Measurements from ENCODE around the gene TNRC6B. TPM values are rescaled to one million over a fixed set of nuclear protein-coding genes. Genes with fewer than 3 reads are reported as not detected.

Gene TNRC6B
- total RNA-seq, 1 donor from 2014 or later: 51.2 TPM

DNA sequence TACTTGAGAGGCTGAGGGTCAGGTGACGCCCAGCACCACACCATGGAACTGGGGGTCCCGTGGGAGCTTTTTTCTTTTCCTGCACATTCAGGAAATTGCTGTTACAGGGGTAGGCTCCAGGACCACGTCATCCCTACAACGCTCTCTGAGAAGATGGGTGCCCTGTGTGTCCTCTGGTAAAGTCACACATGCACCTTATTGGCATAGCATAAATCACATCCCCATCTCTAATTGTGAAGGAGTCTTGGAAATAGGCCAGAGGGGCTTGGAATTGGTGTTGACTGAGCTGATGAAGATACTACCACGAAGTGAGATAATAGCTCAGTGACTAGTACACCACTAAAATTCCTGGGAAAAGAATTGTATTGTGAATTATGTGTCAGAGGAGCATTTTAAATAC, 57.6 kb downstream of the TNRC6B start:
- Histone ChIP-seq H2AFZ (ENCODE audit: low read depth, low read length) (no peak overlapping the region), H3K27ac (ENCODE audit: low read depth, low read length) (no peak overlapping the region), H3K9ac (ENCODE audit: low read length) (no peak overlapping the region), H3K36me3 (ENCODE audit: insufficient read depth, low read length) (no peaks in the 10 kb centered on the region), H3K9me3 (ENCODE audit: insufficient read depth, low read depth, low read length) (no peaks in the 10 kb centered on the region), H3K4me3 (ENCODE audit: insufficient read depth, low read depth, low read length) (no peak overlapping the region), H4K20me1 (ENCODE audit: insufficient read depth, low read length) (peaks cover 76% of the 10 kb centered on the region), H3K27me3 (ENCODE audit: insufficient read depth, low read length) (no peaks in the 10 kb centered on the region), H3K4me1 (ENCODE audit: insufficient read depth, low read length) (peaks cover 19% of the 10 kb centered on the region), H3K4me2 (ENCODE audit: low read length) (no peak overlapping the region), H3K79me2 (ENCODE audit: insufficient read depth, low read length) (peaks cover 79% of the 10 kb centered on the region)
- Mint-ChIP-seq H3K4me1 (ENCODE audit: low read depth, unreplicated experiment) (peaks cover 31% of the 10 kb centered on the region), H3K4me3 (ENCODE audit: unreplicated experiment) (no peak overlapping the region), H3K9me3 (ENCODE audit: unreplicated experiment) (peaks cover 3% of the 10 kb centered on the region), H3K36me3 (ENCODE audit: low read depth, unreplicated experiment) (peaks cover 12% of the 10 kb centered on the region), H3K27ac (ENCODE audit: unreplicated experiment) (no peak overlapping the region), H3K27me3 (ENCODE audit: low read depth, unreplicated experiment) (no peaks in the 10 kb centered on the region)
- FAIRE-seq: no peak
- DNase-seq (ENCODE audit: low read depth): peak; percentile 58
- TF ChIP-seq, protein P1, sequence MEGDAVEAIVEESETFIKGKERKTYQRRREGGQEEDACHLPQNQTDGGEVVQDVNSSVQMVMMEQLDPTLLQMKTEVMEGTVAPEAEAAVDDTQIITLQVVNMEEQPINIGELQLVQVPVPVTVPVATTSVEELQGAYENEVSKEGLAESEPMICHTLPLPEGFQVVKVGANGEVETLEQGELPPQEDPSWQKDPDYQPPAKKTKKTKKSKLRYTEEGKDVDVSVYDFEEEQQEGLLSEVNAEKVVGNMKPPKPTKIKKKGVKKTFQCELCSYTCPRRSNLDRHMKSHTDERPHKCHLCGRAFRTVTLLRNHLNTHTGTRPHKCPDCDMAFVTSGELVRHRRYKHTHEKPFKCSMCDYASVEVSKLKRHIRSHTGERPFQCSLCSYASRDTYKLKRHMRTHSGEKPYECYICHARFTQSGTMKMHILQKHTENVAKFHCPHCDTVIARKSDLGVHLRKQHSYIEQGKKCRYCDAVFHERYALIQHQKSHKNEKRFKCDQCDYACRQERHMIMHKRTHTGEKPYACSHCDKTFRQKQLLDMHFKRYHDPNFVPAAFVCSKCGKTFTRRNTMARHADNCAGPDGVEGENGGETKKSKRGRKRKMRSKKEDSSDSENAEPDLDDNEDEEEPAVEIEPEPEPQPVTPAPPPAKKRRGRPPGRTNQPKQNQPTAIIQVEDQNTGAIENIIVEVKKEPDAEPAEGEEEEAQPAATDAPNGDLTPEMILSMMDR (IDR thresholded peaks at IDR 0.05; ENCODE audit: insufficient read depth, low read depth, low read length): no peak
- no peak for TF ChIP-seq EZH2 (IDR thresholded peaks at IDR 0.05; ENCODE audit: insufficient read depth, low read length)

DNA sequence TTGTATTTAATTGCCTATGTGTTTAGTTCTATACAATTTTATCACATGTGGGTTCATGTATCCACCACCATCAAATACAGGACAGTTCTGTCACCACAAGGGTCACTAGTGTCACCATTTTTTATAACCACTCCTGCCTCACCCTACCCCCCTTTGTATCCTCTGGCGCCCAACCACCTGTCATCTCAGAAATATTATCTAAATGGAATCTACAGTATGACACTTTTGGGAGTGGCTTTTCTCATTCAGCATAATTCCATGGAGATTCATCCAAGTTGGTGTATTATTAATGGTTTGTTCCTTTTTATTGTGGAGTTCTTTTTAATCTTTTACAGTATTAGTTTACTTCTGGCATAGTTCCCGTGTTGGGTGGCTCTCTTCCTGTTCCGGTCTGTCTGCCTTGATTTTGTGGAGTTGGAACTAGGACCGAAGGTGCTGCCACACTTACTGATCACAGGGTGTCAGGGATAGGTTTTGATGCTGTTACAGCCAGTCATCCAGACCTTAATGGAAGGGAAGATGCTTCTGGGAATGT, 58.5 kb downstream of the TNRC6B start:
- Histone ChIP-seq H3K36me3 (ENCODE audit: insufficient read depth, low read length) (no peaks in the 10 kb centered on the region), H3K9me3 (ENCODE audit: insufficient read depth, low read depth, low read length) (no peaks in the 10 kb centered on the region), H3K4me3 (ENCODE audit: insufficient read depth, low read depth, low read length) (no peak overlapping the region), H3K9ac (ENCODE audit: low read length) (no peak overlapping the region), H3K4me2 (ENCODE audit: low read length) (no peak overlapping the region), H3K79me2 (ENCODE audit: insufficient read depth, low read length) (peaks cover 80% of the 10 kb centered on the region), H3K27ac (ENCODE audit: low read depth, low read length) (no peak overlapping the region), H2AFZ (ENCODE audit: low read depth, low read length) (no peak overlapping the region), H4K20me1 (ENCODE audit: insufficient read depth, low read length) (peaks cover 81% of the 10 kb centered on the region), H3K27me3 (ENCODE audit: insufficient read depth, low read length) (no peaks in the 10 kb centered on the region), H3K4me1 (ENCODE audit: insufficient read depth, low read length) (peaks cover 19% of the 10 kb centered on the region)
- Mint-ChIP-seq H3K27ac (ENCODE audit: unreplicated experiment) (no peak overlapping the region), H3K4me3 (ENCODE audit: unreplicated experiment) (no peak overlapping the region), H3K9me3 (ENCODE audit: unreplicated experiment) (peaks cover 3% of the 10 kb centered on the region), H3K27me3 (ENCODE audit: low read depth, unreplicated experiment) (no peaks in the 10 kb centered on the region), H3K36me3 (ENCODE audit: low read depth, unreplicated experiment) (peaks cover 12% of the 10 kb centered on the region), H3K4me1 (ENCODE audit: low read depth, unreplicated experiment) (peaks cover 40% of the 10 kb centered on the region)
- FAIRE-seq (no peak), DNase-seq (ENCODE audit: low read depth) (no peak)
- TF ChIP-seq, protein P1 (IDR thresholded peaks at IDR 0.05; ENCODE audit: insufficient read depth, low read depth, low read length): no peak
- no peak for TF ChIP-seq EZH2 (IDR thresholded peaks at IDR 0.05; ENCODE audit: insufficient read depth, low read length)

DNA sequence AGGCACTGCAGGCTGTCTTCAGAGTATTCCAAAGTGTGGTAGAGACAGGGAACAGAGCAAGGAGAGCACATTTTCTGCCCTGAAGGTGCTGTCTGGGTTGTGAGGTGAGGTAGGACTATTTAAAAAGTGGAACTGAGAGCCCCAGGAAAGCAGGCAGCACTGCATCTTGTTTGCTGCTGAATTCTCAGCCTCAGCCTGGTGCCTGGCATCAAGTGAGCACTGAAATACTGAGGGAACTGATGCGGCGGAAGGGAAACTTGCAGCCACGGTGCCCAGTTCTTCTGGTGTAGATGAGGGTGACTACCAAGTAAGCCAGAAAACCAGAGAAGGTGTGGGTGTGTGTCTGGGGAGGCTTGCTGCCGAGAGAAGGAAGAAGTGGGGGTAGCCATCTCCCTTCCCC, 59.5 kb downstream of the TNRC6B start:
- peaks cover 83% of the 10 kb centered on the region for H3K79me2 ChIP-seq (ENCODE audit: insufficient read depth, low read length)
- Mint-ChIP-seq H3K27ac (ENCODE audit: unreplicated experiment) (no peak overlapping the region), H3K4me1 (ENCODE audit: low read depth, unreplicated experiment) (peaks cover 51% of the 10 kb centered on the region), H3K36me3 (ENCODE audit: low read depth, unreplicated experiment) (peaks cover 12% of the 10 kb centered on the region), H3K4me3 (ENCODE audit: unreplicated experiment) (no peak overlapping the region), H3K27me3 (ENCODE audit: low read depth, unreplicated experiment) (no peaks in the 10 kb centered on the region), H3K9me3 (ENCODE audit: unreplicated experiment) (peaks cover 3% of the 10 kb centered on the region)
- FAIRE-seq (no peak), DNase-seq (ENCODE audit: low read depth) (no peak)
- H3K4me2 ChIP-seq (ENCODE audit: low read length): no peak overlapping the region
- no peak overlapping the region for H3K9ac ChIP-seq (ENCODE audit: low read length)
- no peaks in the 10 kb centered on the region for H3K9me3 ChIP-seq (ENCODE audit: insufficient read depth, low read depth, low read length)
- no peak overlapping the region for H3K27ac ChIP-seq (ENCODE audit: low read depth, low read length)
- H2AFZ ChIP-seq (ENCODE audit: low read depth, low read length): no peak overlapping the region
- peaks cover 19% of the 10 kb centered on the region for H3K4me1 ChIP-seq (ENCODE audit: insufficient read depth, low read length)
- H3K36me3 ChIP-seq (ENCODE audit: insufficient read depth, low read length): no peaks in the 10 kb centered on the region
- peaks cover 83% of the 10 kb centered on the region for H4K20me1 ChIP-seq (ENCODE audit: insufficient read depth, low read length)
- H3K4me3 ChIP-seq (ENCODE audit: insufficient read depth, low read depth, low read length): no peak overlapping the region
- no peaks in the 10 kb centered on the region for H3K27me3 ChIP-seq (ENCODE audit: insufficient read depth, low read length)
- TF ChIP-seq, protein P1 (IDR thresholded peaks at IDR 0.05; ENCODE audit: insufficient read depth, low read depth, low read length): no peak
- TF ChIP-seq EZH2 (IDR thresholded peaks at IDR 0.05; ENCODE audit: insufficient read depth, low read length): no peak

All from astrocyte (in vitro differentiated cells and primary cell).